Measurements from ENCODE around the gene ZFC3H1.

DNA sequence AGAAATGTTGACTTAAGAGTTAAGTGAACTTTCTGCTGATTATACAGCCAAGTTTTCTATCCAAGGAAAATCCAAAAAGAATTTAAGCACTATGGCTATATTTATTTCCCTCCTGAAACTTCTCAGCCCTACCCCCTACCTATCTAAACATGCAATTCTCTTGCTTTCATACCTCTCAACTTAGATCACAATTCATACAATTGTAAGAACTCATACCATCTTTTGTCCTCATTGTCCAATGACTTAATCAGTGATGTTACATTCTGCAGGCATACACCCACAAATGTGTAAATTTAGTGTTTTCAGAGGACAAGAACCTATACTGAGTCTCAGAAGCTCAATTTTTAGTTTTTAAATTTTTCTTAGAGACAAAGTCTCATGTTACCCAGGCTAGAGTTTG, 62.1 kb downstream of the ZFC3H1 start:
- TF ChIP-seq, protein P1, sequence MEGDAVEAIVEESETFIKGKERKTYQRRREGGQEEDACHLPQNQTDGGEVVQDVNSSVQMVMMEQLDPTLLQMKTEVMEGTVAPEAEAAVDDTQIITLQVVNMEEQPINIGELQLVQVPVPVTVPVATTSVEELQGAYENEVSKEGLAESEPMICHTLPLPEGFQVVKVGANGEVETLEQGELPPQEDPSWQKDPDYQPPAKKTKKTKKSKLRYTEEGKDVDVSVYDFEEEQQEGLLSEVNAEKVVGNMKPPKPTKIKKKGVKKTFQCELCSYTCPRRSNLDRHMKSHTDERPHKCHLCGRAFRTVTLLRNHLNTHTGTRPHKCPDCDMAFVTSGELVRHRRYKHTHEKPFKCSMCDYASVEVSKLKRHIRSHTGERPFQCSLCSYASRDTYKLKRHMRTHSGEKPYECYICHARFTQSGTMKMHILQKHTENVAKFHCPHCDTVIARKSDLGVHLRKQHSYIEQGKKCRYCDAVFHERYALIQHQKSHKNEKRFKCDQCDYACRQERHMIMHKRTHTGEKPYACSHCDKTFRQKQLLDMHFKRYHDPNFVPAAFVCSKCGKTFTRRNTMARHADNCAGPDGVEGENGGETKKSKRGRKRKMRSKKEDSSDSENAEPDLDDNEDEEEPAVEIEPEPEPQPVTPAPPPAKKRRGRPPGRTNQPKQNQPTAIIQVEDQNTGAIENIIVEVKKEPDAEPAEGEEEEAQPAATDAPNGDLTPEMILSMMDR (IDR thresholded peaks at IDR 0.05; ENCODE audit: insufficient read depth, low read depth, low read length), result no peak
- no peak for TF ChIP-seq EZH2 (IDR thresholded peaks at IDR 0.05; ENCODE audit: insufficient read depth, low read length)
